GM12874 (cell line): ENCODE results near the gene KMT2B.

Experiments used
- CTCF ChIP-seq: IDR thresholded peaks from 2 replicates; pipeline ENCODE4 v1.5.1; 2011; ENCODE audit warnings: low read depth, mild to moderate bottlenecking, control low read depth, low read length, moderate library complexity; ENCODE audit not compliant: insufficient read depth

KMT2B gene

DNA sequence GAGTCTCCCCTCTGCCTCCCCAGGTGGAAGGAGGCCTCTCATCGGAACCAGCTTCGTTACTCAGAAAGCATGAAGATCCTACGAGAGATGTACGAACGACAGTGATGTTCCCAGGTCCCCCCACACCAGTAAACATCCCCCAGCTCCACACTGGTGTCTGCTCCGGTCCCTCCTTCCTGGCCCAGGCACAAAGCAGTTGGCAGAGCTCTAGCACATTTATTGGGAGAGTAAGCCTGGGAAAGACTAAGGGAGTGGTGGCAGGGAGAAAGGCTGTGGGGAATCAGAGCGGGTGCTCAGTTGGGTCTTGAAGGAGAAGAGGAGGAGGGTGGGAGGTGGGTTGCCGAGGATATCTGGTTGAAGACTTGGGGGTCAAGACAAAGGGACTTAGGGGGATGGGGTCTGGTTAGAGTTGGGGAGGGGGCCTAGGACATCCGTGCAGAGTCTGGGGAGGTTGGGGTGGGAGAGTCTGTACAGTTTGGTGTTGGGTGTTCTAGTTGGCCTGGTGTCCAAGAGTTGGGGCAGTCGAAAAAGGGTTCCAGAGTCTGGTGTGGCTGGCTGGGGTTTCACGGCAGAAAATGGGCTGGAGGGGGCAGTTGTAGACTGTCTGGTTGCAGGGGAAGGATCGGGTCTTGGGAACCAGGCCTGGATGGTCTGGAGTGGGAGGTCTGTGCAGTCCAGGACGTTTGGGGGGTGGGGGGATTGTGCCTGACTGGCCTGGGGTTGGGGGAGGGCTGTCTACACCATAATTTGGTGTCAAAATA is 36.7 kb downstream of the KMT2B start:
- no peak for TF ChIP-seq CTCF

- no peak for TF ChIP-seq CTCF
Measured at GRCh38 chr19:35755131-35755549, 37.3 kb downstream of the KMT2B start.

- no peak for TF ChIP-seq CTCF
Measured at GRCh38 chr19:35755550-35756376, 38.0 kb downstream of the KMT2B start.

- no peak for TF ChIP-seq CTCF
Measured at GRCh38 chr19:35756377-35757230, 38.8 kb downstream of the KMT2B start, which contains the start of gene HSPB6. Gene HSPB6, minus strand, starts transcription at chr19:35757029. Its CDS starts 21 bp downstream, at chr19:35757008.

DNA sequence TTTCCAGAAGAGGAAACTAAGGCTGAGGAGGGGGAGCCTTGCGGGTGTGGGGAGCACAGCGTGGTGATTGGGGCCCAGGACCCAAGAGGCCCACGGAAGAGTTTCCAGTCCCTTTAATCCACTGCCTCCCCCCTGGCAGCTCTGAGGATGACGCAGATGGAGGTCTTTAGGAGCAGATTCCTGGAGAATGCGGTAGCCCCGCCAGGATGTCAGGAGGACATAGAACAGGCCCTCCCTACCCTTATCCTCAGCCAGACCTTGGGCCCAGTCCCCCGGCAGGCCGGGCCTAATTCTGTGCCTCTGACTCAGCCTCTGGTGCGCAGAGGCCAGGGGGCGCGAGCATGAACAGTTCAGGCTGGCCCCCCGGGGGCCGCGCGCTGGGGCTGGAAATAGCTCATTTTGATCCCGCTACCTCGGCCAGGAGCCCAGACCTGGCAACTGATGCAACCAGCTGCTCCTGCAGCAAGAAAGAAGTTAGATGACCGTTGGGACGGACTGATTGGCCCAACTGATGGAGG is 39.5 kb downstream of the KMT2B start:
- no peak for TF ChIP-seq CTCF

DNA sequence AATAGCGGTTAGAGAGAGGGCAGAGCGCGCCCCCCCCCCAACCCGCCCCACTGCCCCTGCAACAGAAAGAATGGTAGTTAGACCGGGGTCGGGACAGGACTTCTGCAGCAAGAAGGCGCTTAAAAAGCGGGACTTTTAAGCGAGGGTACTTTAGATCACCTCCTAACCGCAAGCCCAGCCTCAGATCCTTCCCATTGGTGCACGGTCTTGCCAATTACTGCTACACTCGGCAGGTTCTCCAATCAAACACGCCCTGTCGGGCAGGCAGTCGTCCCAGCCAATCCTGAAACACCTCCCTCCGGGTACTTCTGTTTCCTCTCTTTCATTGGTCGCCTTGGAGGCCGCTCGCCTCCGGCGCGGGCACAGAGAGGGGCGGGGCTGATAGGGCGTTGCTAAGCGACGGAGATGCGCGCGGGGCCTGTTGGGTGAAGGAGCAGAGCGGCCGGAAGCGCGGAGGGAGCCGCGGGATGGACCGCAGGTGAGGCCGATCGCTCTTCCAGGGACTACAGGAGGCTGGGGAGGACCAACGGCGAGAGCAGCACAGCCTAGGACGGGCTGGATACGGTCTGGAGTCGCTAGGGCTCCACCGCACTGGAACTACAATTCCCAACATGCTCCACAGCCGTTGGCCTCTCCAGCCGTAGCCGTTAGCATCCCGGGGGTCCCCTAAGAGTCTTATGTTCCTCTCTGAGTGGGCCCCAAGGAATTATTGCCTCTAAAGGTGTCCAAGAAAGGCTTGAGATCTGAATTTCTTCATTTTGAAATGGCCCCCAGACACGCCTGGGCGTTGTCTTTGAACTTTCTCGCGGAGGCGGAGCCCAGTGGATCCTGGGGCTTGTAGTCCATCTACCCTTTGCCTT is 40.2 kb downstream of the KMT2B start, which contains the start of gene PROSER3:
TSS of gene PROSER3 (plus strand) at position 428 of the 860 bp plus-strand sequence. CDS start at position 468, 40 bp downstream.
- TF ChIP-seq CTCF = no peak
